Choroid plexus epithelial cell (primary cell): ENCODE results near the gene PPL.
A peak's percentile ranks its signal among the peaks of the same experiment; 100 is the strongest.

Source experiments
- DNase-seq: peaks from one replicate; pipeline ENCODE4 v3.0.0-alpha.2; 2010; ENCODE audit warnings: low read depth
- H3K4me3 ChIP-seq: 2 replicates; pipeline ENCODE4 v1.5.1; 2011; ENCODE audit warnings: low read depth, mild to moderate bottlenecking, control low read depth, low read length, moderate library complexity
- TF ChIP-seq, protein P1 (sequence below): conservative IDR thresholded peaks from 2 replicates; pipeline ENCODE4 v1.5.1; 2011; ENCODE audit warnings: low read depth, mild to moderate bottlenecking, control low read depth, inconsistent platforms, low read length, moderate library complexity

Gene PPL

DNA sequence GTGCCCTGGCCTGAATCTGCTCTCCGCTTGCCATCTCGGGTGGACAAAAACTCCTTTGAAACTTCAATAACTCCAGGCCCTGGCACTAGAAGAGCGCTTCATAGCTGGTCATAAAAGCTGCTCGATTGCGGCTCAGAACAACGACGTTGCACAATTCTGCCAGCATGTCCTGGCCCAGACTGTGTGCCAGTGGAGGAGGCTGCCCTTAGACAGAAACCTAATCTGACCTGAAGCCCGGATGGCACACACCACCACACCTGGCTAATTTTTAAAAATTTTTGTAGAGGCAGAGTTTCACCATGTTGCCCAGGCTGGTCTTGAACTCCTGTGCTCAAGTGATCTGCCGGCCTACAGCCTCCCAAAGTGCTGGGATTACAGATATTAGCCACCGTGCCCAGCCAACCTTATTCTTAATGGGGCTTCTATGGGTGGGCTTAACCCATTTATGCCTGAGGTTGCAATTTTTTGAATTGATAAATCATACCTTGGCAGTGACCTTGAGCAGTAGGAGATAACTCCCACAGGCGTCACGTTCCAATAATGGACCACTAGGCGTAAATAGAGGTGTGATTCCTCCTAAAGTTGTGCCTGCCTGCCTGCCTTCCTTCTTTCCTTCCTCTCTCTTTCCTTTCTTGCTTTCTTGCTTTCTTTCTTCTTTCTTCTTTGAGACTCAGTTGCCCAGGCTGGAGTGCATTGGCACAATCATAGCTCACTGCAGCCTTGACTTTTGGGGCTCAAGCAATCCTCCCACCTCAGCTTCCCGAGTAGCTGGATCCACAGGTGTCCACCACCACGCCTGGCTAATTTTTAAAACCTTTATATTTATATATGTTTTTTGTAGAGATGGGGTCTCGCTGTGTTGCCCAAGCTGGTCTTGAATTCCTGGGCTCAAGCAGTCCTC lies 1.1 kb upstream of the PPL start:
- TF ChIP-seq, protein P1, sequence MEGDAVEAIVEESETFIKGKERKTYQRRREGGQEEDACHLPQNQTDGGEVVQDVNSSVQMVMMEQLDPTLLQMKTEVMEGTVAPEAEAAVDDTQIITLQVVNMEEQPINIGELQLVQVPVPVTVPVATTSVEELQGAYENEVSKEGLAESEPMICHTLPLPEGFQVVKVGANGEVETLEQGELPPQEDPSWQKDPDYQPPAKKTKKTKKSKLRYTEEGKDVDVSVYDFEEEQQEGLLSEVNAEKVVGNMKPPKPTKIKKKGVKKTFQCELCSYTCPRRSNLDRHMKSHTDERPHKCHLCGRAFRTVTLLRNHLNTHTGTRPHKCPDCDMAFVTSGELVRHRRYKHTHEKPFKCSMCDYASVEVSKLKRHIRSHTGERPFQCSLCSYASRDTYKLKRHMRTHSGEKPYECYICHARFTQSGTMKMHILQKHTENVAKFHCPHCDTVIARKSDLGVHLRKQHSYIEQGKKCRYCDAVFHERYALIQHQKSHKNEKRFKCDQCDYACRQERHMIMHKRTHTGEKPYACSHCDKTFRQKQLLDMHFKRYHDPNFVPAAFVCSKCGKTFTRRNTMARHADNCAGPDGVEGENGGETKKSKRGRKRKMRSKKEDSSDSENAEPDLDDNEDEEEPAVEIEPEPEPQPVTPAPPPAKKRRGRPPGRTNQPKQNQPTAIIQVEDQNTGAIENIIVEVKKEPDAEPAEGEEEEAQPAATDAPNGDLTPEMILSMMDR: no peak
- no peak overlapping the region for H3K4me3 ChIP-seq
- no peak for DNase-seq

DNA sequence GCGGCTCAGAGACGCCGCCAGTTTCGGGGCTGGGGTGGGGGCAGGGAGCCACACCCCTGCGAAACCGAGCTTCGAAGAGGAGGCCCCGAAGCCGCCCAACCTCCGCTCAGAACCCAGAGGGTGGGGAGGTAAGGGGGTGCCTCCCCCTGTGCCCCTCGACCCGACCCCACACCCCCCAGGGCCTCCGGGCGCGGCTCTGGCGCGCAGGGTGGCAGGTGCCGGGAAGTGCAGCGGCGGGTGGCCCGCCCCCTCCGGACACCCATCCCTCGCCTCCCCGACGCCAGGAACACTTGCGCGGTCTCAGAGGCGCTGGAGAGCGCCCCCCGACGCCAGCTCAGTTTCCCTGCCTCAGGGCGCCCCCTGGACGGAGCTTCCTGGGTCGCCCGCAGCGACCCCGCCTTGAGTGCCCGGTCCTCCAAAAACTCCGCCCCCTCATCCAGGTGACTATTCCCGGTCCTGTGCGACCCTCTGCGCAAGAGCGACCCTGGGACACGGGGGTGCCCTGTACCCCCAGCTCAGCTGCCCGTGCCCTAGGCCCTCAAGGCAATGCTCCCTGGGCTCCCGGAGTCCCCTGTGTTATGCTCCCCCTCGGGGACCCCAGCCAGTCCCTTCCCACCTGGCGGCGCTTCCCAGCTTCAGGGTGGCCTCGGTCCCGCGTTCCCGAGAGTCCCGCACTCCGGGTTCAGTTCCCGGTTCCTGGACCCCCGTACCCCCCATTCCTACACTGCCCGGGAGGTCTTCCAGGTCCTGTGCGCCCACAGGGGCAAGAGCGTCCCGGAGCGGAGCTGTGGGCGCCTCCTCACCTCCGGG lies 562 bp downstream of the PPL start:
- DNase-seq: no peak
- H3K4me3 ChIP-seq: peak overlapping the region; percentile 32
- TF ChIP-seq, protein P1: peak; percentile 16

GRCh38 chr16:4935241-4935855 lies 1.6 kb downstream of the PPL start:
- DNase-seq: no peak
- TF ChIP-seq, protein P1: no peak
- no peak overlapping the region for H3K4me3 ChIP-seq

DNA sequence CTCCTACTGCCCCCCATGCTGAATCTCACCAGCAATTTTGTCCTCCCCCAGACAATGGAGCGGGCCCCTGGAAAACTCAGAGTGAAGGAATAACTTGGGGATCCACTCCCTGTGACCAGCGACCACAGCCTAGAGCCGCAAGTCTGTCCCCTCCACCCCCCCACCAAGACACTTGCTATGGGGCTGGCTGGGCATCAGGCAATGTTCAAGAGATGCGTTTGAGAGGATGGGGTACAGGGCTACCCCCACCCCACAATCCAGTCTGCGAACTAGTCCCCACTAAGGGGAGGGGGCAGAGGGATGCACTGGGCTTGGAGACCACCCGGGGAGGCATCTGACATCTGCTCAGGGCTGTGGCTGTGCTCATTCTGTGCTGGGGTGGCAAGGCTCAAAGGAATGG lies 2.4 kb downstream of the PPL start:
- H3K4me3 ChIP-seq: no peak overlapping the region
- no peak for DNase-seq
- TF ChIP-seq, protein P1: no peak

DNA sequence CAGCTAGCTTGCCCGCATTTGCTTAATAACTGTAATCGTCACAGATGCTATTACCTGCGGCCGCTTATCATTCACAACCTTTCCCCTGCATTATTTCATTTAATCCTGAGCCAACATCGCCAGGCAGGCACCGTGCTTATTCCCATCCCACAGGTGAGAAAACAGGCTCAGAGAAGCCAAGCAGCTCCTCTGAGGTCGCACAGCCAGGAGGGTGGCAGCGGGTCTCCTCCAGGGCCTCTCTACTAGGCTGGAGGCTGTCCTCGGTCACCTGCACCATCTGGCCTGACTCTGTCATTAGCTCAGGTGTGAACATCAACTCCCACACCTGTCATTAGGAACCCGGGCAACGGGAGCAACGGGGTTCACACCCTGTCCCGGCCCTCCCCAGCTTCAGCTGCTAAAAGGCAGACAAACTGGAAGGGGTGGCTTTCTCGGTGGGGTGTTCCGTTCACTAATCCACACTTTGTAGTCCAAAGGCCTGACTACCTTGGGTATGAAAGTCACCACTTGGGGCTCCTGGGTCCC lies 3.0 kb downstream of the PPL start:
- no peak overlapping the region for H3K4me3 ChIP-seq
- DNase-seq: no peak
- TF ChIP-seq, protein P1: no peak

DNA sequence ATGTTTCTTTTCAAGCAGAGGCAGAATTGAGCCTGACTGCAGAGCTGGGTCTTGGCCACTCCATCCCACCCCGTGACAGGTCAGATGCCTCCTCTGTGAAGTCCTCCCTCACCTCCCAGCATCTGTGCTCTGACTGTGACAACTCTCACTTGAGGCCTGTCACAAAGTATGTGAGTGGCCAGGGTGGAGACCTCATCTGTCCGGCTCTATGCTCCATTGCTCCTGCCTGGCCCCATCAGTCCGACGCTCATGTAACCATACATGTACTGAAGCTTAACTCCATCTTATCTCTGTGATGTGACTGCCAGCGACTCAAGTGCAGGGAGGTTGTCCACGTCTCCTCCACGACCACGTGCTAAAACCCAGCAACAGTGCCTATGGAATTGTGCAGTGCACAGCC lies 3.5 kb downstream of the PPL start:
- DNase-seq: no peak
- H3K4me3 ChIP-seq: no peak overlapping the region
- TF ChIP-seq, protein P1: no peak
